Adrenal gland (tissue), 5 donors: ENCODE measurements around the gene TMEM9B.

Experiments used
- CTCF ChIP-seq, 6 experiments: fragments of 450-650 bp in 4 of 6; fragments of 200-600 bp in 2 of 6; sonication (generic) in 1 of 6; IDR thresholded peaks; 1 replicate in 5 of 6; 2 replicates in 1 of 6; pipeline versions ENCODE4 v1.5.1 to v1.8.0; 2016 to 2021; ENCODE audit warnings: antibody characterized with exemption in 6 of 6, mild to moderate bottlenecking in 2 of 6, moderate library complexity in 1 of 6
- POLR2A ChIP-seq, 2 donors: fragments of 450-650 bp; IDR thresholded peaks; one replicate each; pipeline ENCODE4 v1.6.1; 2017; ENCODE audit warnings: antibody characterized with exemption in 2 of 2, mild to moderate bottlenecking in 2 of 2, moderate library complexity in 1 of 2
- donor health status: DM: no; HTN: no; CAD: no.

GRCh38 chr11:8962841-8963240 lies 1.4 kb downstream of the TMEM9B start:
- TF ChIP-seq CTCF (IDR thresholded peaks at IDR 0.05) = no peak
- no peak for TF ChIP-seq POLR2A (IDR thresholded peaks at IDR 0.05)
